Measurements from ENCODE around the gene ARHGEF4.

GRCh38 chr2:130985831-130986649 lies 149.3 kb downstream of the ARHGEF4 start:
- TF ChIP-seq, protein P1, sequence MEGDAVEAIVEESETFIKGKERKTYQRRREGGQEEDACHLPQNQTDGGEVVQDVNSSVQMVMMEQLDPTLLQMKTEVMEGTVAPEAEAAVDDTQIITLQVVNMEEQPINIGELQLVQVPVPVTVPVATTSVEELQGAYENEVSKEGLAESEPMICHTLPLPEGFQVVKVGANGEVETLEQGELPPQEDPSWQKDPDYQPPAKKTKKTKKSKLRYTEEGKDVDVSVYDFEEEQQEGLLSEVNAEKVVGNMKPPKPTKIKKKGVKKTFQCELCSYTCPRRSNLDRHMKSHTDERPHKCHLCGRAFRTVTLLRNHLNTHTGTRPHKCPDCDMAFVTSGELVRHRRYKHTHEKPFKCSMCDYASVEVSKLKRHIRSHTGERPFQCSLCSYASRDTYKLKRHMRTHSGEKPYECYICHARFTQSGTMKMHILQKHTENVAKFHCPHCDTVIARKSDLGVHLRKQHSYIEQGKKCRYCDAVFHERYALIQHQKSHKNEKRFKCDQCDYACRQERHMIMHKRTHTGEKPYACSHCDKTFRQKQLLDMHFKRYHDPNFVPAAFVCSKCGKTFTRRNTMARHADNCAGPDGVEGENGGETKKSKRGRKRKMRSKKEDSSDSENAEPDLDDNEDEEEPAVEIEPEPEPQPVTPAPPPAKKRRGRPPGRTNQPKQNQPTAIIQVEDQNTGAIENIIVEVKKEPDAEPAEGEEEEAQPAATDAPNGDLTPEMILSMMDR (IDR thresholded peaks at IDR 0.05): no peak
- TF ChIP-seq EP300 (IDR thresholded peaks at IDR 0.05) (no peak), POLR2A (IDR thresholded peaks at IDR 0.05) (no peak), POLR2AphosphoS5 (IDR thresholded peaks at IDR 0.05) (no peak)

All from suprapubic skin (tissue), 4 donors.